DMS79 (cell line): ENCODE results near the gene NUP155.
"Not testable (repeated sequence)": the region's sequence is repeated elsewhere in the genome, so short reads cannot be mapped to it uniquely, and the experiment has no call there.

Source experiments
- DNase-seq: peaks from one replicate; lab custom pipeline; 2025; lab: John Stamatoyannopoulos, UW

NUP155 gene

DNA sequence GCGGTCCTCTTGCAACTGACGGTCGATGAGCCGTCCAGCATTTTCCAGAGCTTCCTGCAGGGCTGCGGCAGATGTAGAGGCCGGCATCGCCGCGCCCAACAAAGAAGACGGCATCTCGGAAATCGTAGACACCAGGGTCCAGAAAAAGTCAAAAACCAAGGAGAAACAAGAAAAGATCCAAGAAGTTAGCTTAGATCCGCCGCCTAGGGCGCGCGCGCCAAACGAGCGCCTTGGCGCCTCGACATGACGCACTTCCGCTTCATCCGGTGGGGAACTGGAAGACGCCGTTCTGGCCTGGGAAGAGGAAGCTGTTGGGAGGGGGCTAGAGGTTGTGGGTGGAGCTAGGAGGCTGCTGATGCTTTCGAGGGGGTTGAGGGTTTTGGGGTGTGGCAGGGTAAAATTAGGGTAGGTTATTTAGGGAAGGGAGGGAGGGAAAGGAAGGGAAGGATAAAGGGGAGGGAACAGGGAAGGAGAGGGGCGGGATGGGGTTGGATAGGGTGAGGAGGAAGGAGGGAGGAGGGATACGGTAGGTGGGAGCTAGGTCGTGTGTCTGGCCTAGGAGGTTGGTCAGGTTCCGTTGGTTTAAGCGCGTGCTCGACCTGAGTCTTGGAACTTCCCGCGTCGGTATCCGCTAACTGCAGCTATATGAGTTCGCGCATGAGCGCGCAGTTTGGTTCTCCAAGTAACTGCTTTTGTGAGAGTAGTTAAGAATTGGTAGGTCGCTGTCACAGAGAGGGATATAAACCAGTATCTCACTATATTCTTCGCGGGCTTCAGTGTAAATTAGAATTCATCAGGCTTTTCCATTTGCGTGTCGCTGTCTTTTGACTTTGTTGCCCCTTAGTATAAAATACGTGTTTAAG is at the start of gene NUP155:
Gene NUP155, minus strand, starts transcription at position 243 of the 863 bp plus-strand sequence. Its CDS starts 129 bp downstream, at position 114.
- DNase-seq: peak; percentile 94

DNA sequence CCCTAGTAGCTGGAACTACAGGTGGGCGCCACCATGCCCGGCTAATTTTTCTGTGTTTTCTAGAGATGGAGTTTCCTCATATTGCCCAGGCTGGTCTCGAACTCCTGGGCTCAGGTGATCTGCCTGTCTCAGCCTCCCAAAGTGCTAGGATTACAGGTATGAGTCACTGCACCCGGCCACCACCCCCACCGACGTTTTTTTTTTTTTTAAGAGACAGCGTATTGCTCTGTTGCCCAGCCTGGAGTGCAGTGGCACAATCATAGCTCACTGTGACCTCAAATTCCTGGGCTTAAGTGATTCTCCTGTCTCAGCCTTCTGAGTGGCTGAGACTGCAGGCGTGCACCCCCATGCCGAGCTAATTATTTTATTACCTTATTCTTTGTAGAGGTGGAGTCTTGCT is 46.4 kb upstream of the NUP155 start:
- DNase-seq: no peak

DNA sequence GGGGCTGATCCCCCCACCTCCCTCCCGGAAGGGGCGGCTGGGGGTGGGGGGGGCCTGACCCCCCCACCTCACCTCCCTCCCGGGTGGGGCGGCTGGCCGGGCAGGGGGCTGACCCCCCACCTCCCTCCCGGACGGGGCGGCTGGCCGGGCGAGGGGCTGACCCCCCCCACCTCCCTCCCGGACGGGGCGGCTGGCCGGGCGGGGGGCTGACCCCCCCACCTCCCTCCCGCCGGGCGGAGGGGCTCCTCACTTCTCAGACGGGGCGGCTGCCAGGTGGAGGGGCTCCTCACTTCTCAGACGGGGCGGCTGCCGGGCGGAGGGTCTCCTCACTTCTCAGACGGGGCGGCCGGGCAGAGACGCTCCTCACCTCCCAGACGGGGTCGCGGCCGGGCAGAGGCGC is 44.5 kb upstream of the NUP155 start:
- DNase-seq: not testable (repeated sequence)

GRCh38 chr5:37412515-37412914 is 41.6 kb upstream of the NUP155 start:
- no peak for DNase-seq

- no peak for DNase-seq
Observed at GRCh38 chr5:37400501-37400900, 29.6 kb upstream of the NUP155 start.

GRCh38 chr5:37396352-37396751 is 25.4 kb upstream of the NUP155 start:
- DNase-seq: no peak

DNA sequence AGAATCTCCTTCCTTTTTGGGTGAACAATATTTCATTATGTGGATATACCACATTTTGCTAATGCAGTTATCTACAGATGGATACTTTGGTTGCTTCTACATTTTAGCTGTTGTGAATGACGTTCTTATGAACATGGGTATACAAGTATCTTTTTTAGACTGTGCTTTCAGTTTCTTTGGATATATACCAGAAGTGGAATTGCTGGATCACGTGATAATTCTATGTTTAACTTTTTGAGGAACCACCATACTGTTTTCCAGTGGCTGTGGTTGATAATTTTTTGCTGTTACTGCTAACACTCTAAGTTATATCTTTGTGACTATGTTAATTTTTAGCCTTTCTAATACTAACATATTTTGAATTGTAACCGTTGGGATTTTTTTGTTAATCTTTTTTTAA is 20.7 kb upstream of the NUP155 start:
- no peak for DNase-seq

GRCh38 chr5:37379100-37379628 is 8.3 kb upstream of the NUP155 start, which contains the start of gene WDR70:
WDR70 (plus strand) TSS chr5:37379318; CDS start chr5:37379368, 50 bp downstream.
- peak; percentile 50 for DNase-seq

DNA sequence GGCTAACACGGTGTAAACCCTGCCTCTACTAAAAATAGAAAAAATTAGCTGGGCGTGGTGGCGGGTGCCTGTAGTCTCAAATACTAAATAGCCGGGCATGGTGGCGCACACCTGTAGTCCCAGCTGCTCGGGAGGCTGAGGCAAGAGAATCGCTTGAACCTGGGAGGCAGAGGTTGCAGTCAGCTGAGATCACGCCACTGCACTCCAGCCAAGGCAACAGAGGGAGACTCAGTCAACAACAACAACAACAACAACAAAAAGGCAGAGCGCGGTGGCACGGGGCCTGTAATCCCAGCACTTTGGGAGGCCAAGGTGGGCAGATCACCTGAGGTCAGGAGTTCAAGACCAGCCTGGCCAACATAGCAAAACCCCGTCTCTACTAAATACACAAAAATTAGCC is 7.2 kb upstream of the NUP155 start:
- not testable (repeated sequence) for DNase-seq

- DNase-seq: no peak
Observed at GRCh38 chr5:37375091-37375490, 4.2 kb upstream of the NUP155 start.

DNA sequence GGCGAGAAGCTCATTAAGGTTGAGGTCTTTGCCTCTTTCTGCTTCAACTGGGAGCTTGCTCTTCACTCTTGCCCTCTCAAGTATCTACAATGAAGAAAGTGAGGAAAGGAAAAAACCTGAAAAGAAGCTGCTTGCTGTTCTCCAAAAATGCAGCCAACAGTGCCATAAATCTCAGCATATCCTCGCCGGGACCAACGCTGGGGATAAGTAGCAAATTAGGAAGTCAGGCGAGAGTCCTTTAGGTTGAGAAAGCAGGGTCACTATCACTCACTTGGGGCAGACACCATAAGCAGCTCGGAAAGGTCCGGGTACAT is 399 bp downstream of the NUP155 start:
- DNase-seq: no peak

GRCh38 chr5:37355161-37355560 is 15.7 kb downstream of the NUP155 start:
- DNase-seq: no peak

- DNase-seq: not testable (repeated sequence)
Observed at GRCh38 chr5:37342741-37343140, 28.2 kb downstream of the NUP155 start.

GRCh38 chr5:37334754-37335153 is 36.2 kb downstream of the NUP155 start:
- DNase-seq: not testable (repeated sequence)

- DNase-seq: no peak
Observed at GRCh38 chr5:37326536-37326935, 44.4 kb downstream of the NUP155 start.

GRCh38 chr5:37323607-37324006 is 47.3 kb downstream of the NUP155 start:
- no peak for DNase-seq

DNA sequence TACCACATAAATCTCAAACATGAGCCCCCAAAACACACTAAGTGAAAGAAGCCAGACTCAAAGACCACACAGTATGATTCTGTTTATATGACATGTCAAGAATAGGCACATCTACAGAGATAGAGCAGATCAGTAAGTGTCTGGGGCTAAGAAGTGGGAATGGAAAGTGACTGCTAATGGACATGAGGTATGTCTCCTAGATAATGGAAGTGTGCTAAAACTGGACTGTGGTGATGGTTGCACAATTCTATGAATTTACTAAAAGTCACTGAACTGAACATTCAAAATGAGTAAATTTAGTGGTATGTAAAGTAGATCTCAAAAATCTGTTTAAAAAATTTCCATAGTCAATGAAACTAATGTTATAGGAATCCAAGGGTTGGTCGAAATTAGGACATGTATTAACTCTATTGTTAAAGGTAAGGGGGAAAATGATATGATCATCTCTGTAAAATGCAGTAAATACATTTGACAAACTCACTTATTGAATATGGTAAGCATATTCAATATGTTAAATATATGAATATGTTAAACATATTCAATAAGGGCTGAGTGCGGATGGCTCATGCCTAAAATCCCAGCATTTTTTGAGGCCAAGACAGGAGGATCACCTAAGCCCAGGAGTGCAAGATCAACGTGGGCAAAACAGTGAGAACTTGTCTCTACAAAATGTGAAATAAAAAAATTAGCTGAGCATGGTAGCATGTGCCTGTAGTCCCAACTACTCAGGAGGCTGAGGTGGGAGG is 51.7 kb downstream of the NUP155 start:
- DNase-seq: no peak

DNA sequence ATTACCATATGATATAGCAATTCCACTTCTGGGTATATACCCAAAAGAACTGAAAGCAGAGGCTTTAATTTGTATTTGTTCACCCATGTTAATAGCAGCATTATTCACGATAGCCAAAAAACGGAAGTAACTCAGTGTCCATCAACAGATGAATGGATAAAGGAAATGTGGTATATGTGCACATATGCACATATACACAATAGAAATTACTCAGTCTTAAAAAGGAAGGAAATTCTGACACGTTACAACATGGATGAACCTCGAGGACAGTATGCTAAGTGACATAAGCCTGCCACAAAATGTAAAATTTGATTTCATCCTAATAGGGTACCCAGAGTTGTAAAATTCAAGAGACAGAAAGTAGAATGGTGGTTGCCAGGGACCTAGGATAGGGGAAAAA is 54.9 kb downstream of the NUP155 start:
- DNase-seq: no peak

DNA sequence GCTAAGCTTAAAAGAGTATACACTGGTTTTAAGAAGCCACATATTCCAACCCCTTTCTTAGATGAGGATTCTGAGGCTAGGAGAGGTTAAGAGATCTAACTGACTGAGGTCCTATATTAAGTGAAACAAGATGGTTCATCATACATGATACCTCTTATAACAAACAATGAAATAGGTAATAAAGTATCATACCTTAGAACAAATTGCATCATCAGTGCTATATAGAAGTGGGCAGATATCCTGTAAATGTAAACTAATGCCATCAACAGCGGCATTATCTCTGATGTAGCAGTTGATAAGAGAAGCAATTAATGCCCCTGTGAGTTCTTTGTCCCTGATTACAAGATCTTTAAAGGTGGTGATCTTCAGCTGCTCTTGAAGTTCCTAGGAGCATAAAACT is 60.5 kb downstream of the NUP155 start:
- no peak for DNase-seq

GRCh38 chr5:37308793-37309192 is 62.1 kb downstream of the NUP155 start:
- no peak for DNase-seq

- DNase-seq: no peak
Observed at GRCh38 chr5:37304888-37305287, 66.0 kb downstream of the NUP155 start.

GRCh38 chr5:37296313-37296712 is 74.6 kb downstream of the NUP155 start:
- DNase-seq: not testable (repeated sequence)

DNA sequence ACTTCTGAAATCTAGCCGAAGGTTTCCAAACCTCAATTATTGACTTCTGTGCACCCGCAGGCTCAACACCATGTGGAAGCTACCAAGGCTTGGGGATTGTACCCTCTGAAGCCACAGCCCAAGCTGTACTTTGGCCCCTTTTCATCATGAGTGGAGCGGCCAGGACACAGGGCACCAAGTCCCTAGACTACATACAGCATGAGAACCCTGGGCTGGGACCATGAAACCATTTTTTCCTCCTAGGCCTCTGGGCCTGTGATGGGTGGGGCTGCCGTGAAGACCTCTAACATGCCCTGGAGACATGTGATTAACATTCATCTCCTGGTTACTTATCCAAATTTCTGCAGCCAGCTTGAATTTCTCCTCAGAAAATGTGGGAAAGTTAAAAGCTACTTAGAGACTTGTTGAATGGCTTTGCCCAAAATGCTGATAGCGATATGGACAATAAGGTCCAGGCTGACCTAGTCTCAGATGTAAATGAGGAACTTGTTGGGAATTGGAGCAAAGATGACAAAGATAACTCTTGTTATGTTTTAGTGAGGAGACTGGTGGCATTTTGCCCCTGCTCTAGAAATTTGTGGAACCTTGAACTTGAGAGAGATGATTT is 87.6 kb downstream of the NUP155 start:
- no peak for DNase-seq
